Fibroblast of pulmonary artery (primary cell): Measurements from ENCODE around the gene GABPB1.
"Not testable (repeated sequence)": the region's sequence is repeated elsewhere in the genome, so short reads cannot be mapped to it uniquely, and the experiment has no call there.

Experiments used
- DNase-seq: peaks from one replicate; pipeline ENCODE4 v3.0.0-alpha.2; 2010; ENCODE audit warnings: low read depth
- H3K4me3 ChIP-seq: replicated peaks from 2 replicates; pipeline ENCODE4 v1.5.1; 2011; ENCODE audit warnings: low read depth, mild to moderate bottlenecking, control low read depth, low read length, moderate library complexity
- TF ChIP-seq, protein P1 (sequence below): IDR thresholded peaks from 2 replicates; pipeline ENCODE4 v1.5.1; 2011; ENCODE audit warnings: mild to moderate bottlenecking, control low read depth, low read length, inconsistent platforms; ENCODE audit errors: missing control alignments

The GABPB1 gene

GRCh38 chr15:50377867-50378751 is 23.1 kb upstream of the GABPB1 start:
- DNase-seq = peak; percentile 47
- H3K4me3 ChIP-seq = no peak overlapping the region
- TF ChIP-seq, protein P1, sequence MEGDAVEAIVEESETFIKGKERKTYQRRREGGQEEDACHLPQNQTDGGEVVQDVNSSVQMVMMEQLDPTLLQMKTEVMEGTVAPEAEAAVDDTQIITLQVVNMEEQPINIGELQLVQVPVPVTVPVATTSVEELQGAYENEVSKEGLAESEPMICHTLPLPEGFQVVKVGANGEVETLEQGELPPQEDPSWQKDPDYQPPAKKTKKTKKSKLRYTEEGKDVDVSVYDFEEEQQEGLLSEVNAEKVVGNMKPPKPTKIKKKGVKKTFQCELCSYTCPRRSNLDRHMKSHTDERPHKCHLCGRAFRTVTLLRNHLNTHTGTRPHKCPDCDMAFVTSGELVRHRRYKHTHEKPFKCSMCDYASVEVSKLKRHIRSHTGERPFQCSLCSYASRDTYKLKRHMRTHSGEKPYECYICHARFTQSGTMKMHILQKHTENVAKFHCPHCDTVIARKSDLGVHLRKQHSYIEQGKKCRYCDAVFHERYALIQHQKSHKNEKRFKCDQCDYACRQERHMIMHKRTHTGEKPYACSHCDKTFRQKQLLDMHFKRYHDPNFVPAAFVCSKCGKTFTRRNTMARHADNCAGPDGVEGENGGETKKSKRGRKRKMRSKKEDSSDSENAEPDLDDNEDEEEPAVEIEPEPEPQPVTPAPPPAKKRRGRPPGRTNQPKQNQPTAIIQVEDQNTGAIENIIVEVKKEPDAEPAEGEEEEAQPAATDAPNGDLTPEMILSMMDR = no peak

DNA sequence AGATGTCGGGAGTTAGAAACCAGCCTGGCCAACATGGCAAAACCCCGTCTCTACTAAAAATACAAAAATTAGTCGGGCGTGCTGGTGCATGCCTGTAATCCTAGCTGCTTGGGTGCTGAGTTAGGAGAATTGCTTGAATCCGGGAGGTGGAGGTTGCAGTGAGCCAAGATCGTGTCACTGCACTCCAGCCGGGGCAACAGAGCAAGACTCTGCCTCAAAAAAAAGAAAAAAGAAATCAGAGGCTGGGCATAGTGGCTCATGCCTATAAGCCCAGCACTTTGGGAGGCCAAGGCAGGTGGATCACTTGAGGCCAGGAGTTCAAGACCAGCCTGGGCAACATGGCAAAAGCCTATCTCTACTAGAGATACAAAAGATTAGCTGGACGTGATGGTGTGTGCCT is 14.6 kb upstream of the GABPB1 start:
- H3K4me3 ChIP-seq, DNase-seq: not testable (repeated sequence)

DNA sequence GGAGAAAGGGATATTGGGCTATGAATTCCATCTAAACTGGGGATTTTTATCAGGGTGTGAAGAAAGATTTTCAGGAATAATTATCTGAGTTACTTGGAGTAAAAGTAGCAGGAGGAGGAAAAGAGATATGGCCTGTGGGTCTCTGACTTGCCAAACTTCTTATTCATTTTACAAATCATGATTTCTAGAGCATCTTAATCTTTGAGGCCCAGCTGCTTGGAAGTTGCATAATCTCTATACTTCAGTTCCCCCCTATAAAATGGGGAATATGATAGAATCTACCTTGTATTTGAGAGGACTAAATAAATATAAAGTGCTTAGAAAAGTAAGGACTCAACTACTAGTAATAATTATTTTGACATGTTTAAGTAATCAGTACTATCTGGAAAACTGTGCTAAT is 11.0 kb upstream of the GABPB1 start:
- TF ChIP-seq, protein P1 = no peak
- no peak for DNase-seq
- no peak overlapping the region for H3K4me3 ChIP-seq

DNA sequence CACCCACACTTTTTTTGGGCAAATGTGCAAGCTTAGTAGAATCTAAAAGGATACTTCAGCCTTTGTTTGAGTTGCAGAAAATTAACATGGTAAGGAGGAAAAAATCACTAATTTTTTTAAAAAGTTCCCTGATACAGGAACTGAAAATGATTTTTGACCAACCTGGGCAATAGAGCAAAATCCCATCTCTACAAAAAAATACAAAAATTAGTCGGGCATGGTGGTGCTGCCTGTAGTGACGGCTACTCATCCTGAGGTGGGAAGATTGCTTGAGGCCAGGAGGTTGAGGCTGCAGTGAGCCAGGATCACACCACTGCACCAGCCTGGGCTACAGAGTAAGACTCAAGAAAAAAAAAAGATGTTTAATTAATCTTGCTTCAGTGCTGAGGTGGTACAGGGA is 10.6 kb upstream of the GABPB1 start:
- H3K4me3 ChIP-seq = no peak overlapping the region
- TF ChIP-seq, protein P1 = no peak
- DNase-seq = no peak

GRCh38 chr15:50363612-50364011 is 8.6 kb upstream of the GABPB1 start:
- TF ChIP-seq, protein P1 = no peak
- no peak for DNase-seq
- H3K4me3 ChIP-seq = no peak overlapping the region

- H3K4me3 ChIP-seq = no peak overlapping the region
- TF ChIP-seq, protein P1 = no peak
- DNase-seq = no peak
These were observed 6.8 kb upstream of the GABPB1 start for GRCh38 chr15:50361756-50362155.

GRCh38 chr15:50358845-50359244 is 3.8 kb upstream of the GABPB1 start:
- H3K4me3 ChIP-seq = no peak overlapping the region
- peak; percentile 59 for DNase-seq
- TF ChIP-seq, protein P1 = peak; percentile 55
